HG03354 (cell line): Measurements from ENCODE around the gene TRAP1.
"Not testable (repeated sequence)": the region's sequence is repeated elsewhere in the genome, so short reads cannot be mapped to it uniquely, and the experiment has no call there.

ENCODE experiments used
- ATAC-seq: cut with Tn5 transposase; IDR thresholded peaks from one replicate; pipeline ENCODE4 v1.9.1; 2021; ENCODE audit warnings: mild to moderate bottlenecking; ENCODE audit not compliant: unreplicated experiment, poor library complexity, severe bottlenecking

The TRAP1 gene

GRCh38 chr16:3716831-3717234 is 491 bp downstream of the TRAP1 start:
- peak; percentile 35 for ATAC-seq

GRCh38 chr16:3715430-3715829 is 1.9 kb downstream of the TRAP1 start:
- no peak for ATAC-seq

- ATAC-seq, result not testable (repeated sequence)
Measured at GRCh38 chr16:3714378-3714777, 2.9 kb downstream of the TRAP1 start.

GRCh38 chr16:3713587-3714242 is 3.6 kb downstream of the TRAP1 start:
- ATAC-seq, result no peak

- no peak for ATAC-seq
Measured at GRCh38 chr16:3712861-3713372, 4.4 kb downstream of the TRAP1 start.

GRCh38 chr16:3706253-3707012 is 10.9 kb downstream of the TRAP1 start:
- no peak for ATAC-seq

GRCh38 chr16:3702082-3702481 is 15.2 kb downstream of the TRAP1 start:
- ATAC-seq, result no peak

- no peak for ATAC-seq
Measured at GRCh38 chr16:3701531-3701930, 15.8 kb downstream of the TRAP1 start.

GRCh38 chr16:3698941-3699340 is 18.4 kb downstream of the TRAP1 start:
- ATAC-seq, result no peak

- ATAC-seq, result no peak
Measured at GRCh38 chr16:3696425-3697218, 20.7 kb downstream of the TRAP1 start.

GRCh38 chr16:3695610-3696369 is 21.5 kb downstream of the TRAP1 start:
- no peak for ATAC-seq

- no peak for ATAC-seq
Measured at GRCh38 chr16:3694051-3694450, 23.3 kb downstream of the TRAP1 start.

GRCh38 chr16:3691761-3692160 is 25.6 kb downstream of the TRAP1 start:
- ATAC-seq, result no peak

- ATAC-seq, result no peak
Measured at GRCh38 chr16:3690980-3691720, 26.2 kb downstream of the TRAP1 start.

GRCh38 chr16:3690470-3690928 is 26.8 kb downstream of the TRAP1 start:
- ATAC-seq, result peak; percentile 72

- no peak for ATAC-seq
Measured at GRCh38 chr16:3689731-3690130, 27.6 kb downstream of the TRAP1 start.

GRCh38 chr16:3687792-3688191 is 29.5 kb downstream of the TRAP1 start:
- ATAC-seq, result no peak

- ATAC-seq, result no peak
Measured at GRCh38 chr16:3687021-3687420, 30.3 kb downstream of the TRAP1 start.

GRCh38 chr16:3681206-3681605 is 36.1 kb downstream of the TRAP1 start:
- ATAC-seq, result no peak
